Heart right ventricle (tissue), 16 donors: Measurements from ENCODE around the gene CMSS1. TPM values are rescaled to one million over a fixed set of nuclear protein-coding genes. Genes with fewer than 3 reads are reported as not detected.

ENCODE experiments used
- ATAC-seq, 8 donors: fragments of 200-7000 bp; cut with Tn5 transposase; one replicate each; pipeline ENCODE4 v1.9.1; 2020; ENCODE audit warnings: mild to moderate bottlenecking in 8 of 8, moderate library complexity in 8 of 8, moderate number of reproducible peaks in 1 of 8
- DNase-seq, 2 donors: peaks; one replicate each; pipeline ENCODE4 v3.0.0-alpha.2; 2020
- H3K27ac ChIP-seq, 10 donors: fragments of 200-600 bp; sonication (generic) in 2 of 10; one replicate each; pipeline versions ENCODE4 v1.5.0 to v1.8.0; 2020 to 2022; ENCODE audit warnings: mild to moderate bottlenecking in 3 of 10
- H3K27me3 ChIP-seq, 7 donors: fragments of 200-600 bp; one replicate each; pipeline ENCODE4 v1.8.0; 2021 to 2022; ENCODE audit warnings: mild to moderate bottlenecking in 2 of 7
- H3K36me3 ChIP-seq, 9 donors: fragments of 200-600 bp; sonication (generic) in 1 of 9; one replicate each; pipeline versions ENCODE4 v1.5.0 to v1.8.0; 2020 to 2022; ENCODE audit warnings: mild to moderate bottlenecking in 2 of 9
- H3K4me1 ChIP-seq, 9 donors: fragments of 200-600 bp; sonication (generic) in 1 of 9; one replicate each; pipeline versions ENCODE4 v1.5.0 to v1.8.0; 2020 to 2022; ENCODE audit warnings: mild to moderate bottlenecking in 4 of 9
- H3K4me3 ChIP-seq, 10 donors: fragments of 200-600 bp; sonication (generic) in 2 of 10; one replicate each; pipeline versions ENCODE4 v1.5.0 to v1.8.0; 2020 to 2022; ENCODE audit warnings: mild to moderate bottlenecking in 7 of 10, moderate library complexity in 2 of 10
- H3K9me3 ChIP-seq, 11 donors: fragments of 200-600 bp in 10 of 11; sonication (generic) in 2 of 11; one replicate each; pipeline versions ENCODE4 v1.5.0 to v1.8.0; 2013 to 2022; ENCODE audit warnings: mild to moderate bottlenecking in 2 of 11, control low read depth in 1 of 11, moderate library complexity in 1 of 11
- CTCF ChIP-seq, 9 donors: fragments of 200-600 bp; sonication (generic) in 2 of 9; IDR thresholded peaks; one replicate each; pipeline versions ENCODE4 v1.5.0 to v1.8.0; 2021 to 2022; ENCODE audit warnings: antibody characterized with exemption in 9 of 9, mild to moderate bottlenecking in 5 of 9, moderate library complexity in 1 of 9
- WGBS, 2 donors: extraction: QIAGEN DNeasy Blood & Tissue Kit; methylation state at CpG; one replicate each; pipeline ENCODE4 v1.1.7; 2013; ENCODE audit warnings: inconsistent platforms in 1 of 2; 5-methylcytosine and 5-hydroxymethylcytosine counted together
- intact Hi-C, 10 donors: fragments of 100-400 bp; cut with DNase I; formaldehyde crosslinking; loops; one replicate each; pipeline versions ENCODE4 v1.11.1 to v1.14.2; 2022
- polyA plus RNA-seq, 2 donors: library from polyadenylated mRNA; stranded (reverse); fragments of 200-250 nt; gene quantifications; one replicate each; pipeline ENCODE4 v1.2.3, GENCODE V29; 2013
- total RNA-seq, 10 donors: library from RNA; stranded (reverse); fragmentation: NEBNext Ultra II Directional in 3 of 10; extraction: Animal tissue kit (Norgen Biotek cat#: 25700) in 3 of 10; gene quantifications; one replicate each; pipeline versions ENCODE4 v1.2.1 to v1.2.4, GENCODE V29; 2021 to 2023
- donor health status: Arrhythmogenic right ventricular cardiomyopathy.
- donor health status: ischemic (EF 13 %, LVEDD 7.1; RV severe dilation, severe dysfunction).
- donor health status: healthy with polysubstance abuse.
- donor health status: DM: no; HTN: yes; CAD: no.
- donor health status: DM: no; HTN: no; CAD: no.
- donor health status: ischemic (EF 25% LVEDD 6.9; RV normal size, moderate dysfunction).
- donor health status: ischemic (EF 25% LVEDD 5.7; RV mildly dilated, moderate dysfunction).
- donor health status: healthy.
- donor health status: DM: yes; HTN: yes; CAD: no.
- donor health status: Ischemic cardiomyopathy.
- donor health status: ischemic (EF 35%, LVEDD 5.7; RV mildly dilated, moderate dysfunction).
- donor health status: nonischemic (EF 11% LVEDD 7.7; RV severe dilation, severe dysfunction).
- donor health status: DM: yes; HTN: yes; CAD: no.
- donor health status: PGD.
- donor health status: ischemic (EF 29% LVEDD 5.4; RV normal size, mild dysfunction).
- donor health status: nonischemic (EF 23%, LVEDD 6.1; RV moderate dilation, normal function).

CMSS1 gene
- total and polyA plus RNA-seq, 12 donors, result 24.6 to 45.4 (median 34.6) TPM

GRCh38 chr3:99962703-99963102 lies 145.0 kb downstream of the CMSS1 start:
- intact Hi-C loops, result no loop called here
- Histone ChIP-seq H3K27me3 (no peaks in the 10 kb centered on the region), H3K4me1 (peaks cover 4 to 61% (median 49%) of the 10 kb centered on the region in 9 donors), H3K27ac (no peak overlapping the region), H3K9me3 (no peaks in the 10 kb centered on the region), H3K36me3 (no peaks in the 10 kb centered on the region), H3K4me3 (no peak overlapping the region)
- WGBS, 2 donors, result 86 to 90% methylated on average over 2 of the region's 2 CpGs
- DNase-seq (no peak), ATAC-seq (no peak)
- no peak for TF ChIP-seq CTCF (IDR thresholded peaks at IDR 0.05)

DNA sequence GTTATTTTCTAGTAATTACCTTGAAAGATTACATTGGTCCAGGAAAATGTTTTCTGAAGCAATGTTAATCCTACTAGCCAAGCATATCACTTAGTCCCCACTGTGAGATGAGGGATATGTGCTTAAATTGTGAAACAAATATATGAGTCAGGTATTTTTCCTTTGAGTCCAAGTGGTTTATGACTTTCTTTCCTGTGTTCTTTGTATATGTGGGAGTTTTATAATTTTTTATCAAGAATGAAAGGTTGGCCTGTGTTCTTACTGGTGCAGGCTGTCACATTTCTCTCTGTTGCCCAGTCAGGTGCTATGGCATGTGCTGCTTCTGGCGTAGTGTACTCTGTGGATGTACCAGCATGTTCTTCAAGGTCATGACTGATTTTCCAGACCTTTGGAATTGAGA lies 147.4 kb downstream of the CMSS1 start:
- no peak overlapping the region for H3K4me3 ChIP-seq
- TF ChIP-seq CTCF (IDR thresholded peaks at IDR 0.05), result no peak
- H3K27me3 ChIP-seq, result no peaks in the 10 kb centered on the region
- H3K9me3 ChIP-seq, result no peaks in the 10 kb centered on the region
- H3K36me3 ChIP-seq, result no peaks in the 10 kb centered on the region
- H3K27ac ChIP-seq, result peak overlapping the region in 3 of 10 donors; percentile 25 to 36 (median 26)
- intact Hi-C loops, result no loop called here
- peaks cover 0 to 50% (median 39%) of the 10 kb centered on the region in 9 donors for H3K4me1 ChIP-seq
- DNase-seq (no peak), ATAC-seq (peak in 5 of 8 donors; percentile 56 to 85 (median 67))
- WGBS, 2 donors, result 55 to 66% methylated on average over 1 of the region's 1 CpG

DNA sequence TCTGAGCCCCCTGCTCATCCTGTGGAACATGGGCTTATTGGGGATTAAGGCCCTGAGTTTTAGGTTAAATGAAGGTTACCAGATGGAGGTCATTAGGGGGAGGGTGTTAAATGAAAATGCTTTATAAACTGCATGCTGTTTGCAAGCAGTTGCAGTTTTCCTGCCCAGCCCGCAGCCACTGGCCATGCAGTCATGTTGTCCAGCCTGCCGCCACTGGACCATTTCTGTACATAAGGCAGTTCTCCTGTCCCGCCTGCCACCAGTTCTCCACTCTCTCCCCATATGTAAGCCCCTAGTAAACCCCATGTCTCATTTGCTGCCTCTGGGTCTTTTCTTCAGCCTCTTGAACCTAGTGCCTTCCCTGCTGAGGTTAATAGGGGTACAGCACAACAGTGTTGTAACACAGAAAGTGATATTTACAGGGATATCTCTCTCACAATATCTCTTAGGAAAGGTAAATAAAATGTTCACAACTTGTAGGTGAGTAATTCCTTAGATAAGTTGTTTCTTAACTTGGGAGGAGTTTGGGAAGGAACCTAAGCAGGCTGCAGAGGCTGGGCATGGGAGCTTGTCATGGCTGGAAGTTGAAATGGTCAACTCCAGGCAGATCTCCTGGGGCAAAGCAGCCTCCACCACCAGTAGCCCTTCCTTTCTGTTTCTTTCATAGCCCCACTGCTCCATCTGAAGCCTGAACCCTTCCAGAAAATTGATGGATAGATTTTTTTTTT lies 148.2 kb downstream of the CMSS1 start:
- ATAC-seq (no peak), DNase-seq (no peak)
- no peak for TF ChIP-seq CTCF (IDR thresholded peaks at IDR 0.05)
- H3K27me3 ChIP-seq, result no peaks in the 10 kb centered on the region
- no peaks in the 10 kb centered on the region for H3K36me3 ChIP-seq
- peaks cover 0 to 42% (median 31%) of the 10 kb centered on the region in 9 donors for H3K4me1 ChIP-seq
- intact Hi-C loops, result no loop called here
- no peaks in the 10 kb centered on the region for H3K9me3 ChIP-seq
- H3K4me3 ChIP-seq, result no peak overlapping the region
- peak overlapping the region in 4 of 10 donors; percentile 25 to 37 (median 31) for H3K27ac ChIP-seq
- WGBS, 2 donors, result 99 to 100% methylated on average over 3 of the region's 3 CpGs

DNA sequence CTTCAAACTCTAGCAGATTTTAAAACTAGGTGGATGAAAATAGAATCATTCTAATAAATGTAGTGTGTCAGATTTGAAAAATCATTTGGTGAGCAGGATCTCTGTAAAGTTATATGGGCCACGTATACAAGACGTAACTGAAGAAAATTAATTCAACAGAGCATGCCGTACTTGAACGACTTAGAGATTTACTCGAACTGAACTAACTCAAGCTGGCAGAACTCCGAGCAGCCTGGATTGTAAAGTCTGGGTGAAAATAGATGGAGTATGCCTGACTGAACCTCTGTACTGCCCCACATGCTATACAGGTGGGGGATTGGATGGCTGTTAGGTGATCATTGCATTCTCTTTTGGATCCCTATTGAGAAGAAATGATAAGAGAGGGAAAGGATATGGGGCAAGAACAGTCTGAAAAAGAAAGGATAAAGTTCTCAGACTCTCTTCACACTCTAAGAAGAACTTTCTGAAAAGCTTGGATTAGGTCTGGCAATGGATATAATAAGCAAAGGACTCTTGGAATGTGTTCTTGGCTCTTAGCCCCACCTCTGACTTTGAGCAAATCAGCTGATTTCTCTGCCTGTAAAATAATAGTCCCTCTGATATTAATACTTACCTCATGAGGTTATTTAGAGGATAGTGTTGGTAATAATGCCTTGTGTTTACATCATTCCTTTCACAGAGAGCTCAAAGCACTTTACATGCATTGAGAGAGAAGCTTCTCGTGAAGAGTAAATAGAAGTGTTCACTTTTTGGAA lies 149.2 kb downstream of the CMSS1 start:
- no peaks in the 10 kb centered on the region for H3K9me3 ChIP-seq
- no peak for DNase-seq
- H3K4me3 ChIP-seq, result no peak overlapping the region
- H3K4me1 ChIP-seq, result peaks cover 0 to 37% (median 25%) of the 10 kb centered on the region in 9 donors
- no peaks in the 10 kb centered on the region for H3K36me3 ChIP-seq
- TF ChIP-seq CTCF (IDR thresholded peaks at IDR 0.05), result no peak
- peak overlapping the region in 2 of 10 donors; percentile 11 to 26 for H3K27ac ChIP-seq
- 82 to 89% methylated on average over 7 of the region's 7 CpGs for WGBS, 2 donors
- peak in 4 of 8 donors; percentile 15 to 40 (median 31) for ATAC-seq
- no peaks in the 10 kb centered on the region for H3K27me3 ChIP-seq
- intact Hi-C loops, result no loop called here
